Measurements from ENCODE around the gene NFIA.

Gene NFIA

GRCh38 chr1:61357539-61357938, 275.2 kb downstream of the NFIA start:
- DNase-seq (ENCODE audit: low read depth in 2 of 3, low spot score in 2 of 3) = no peak

- no peak for DNase-seq (ENCODE audit: low read depth in 2 of 3, low spot score in 2 of 3)
These were observed 276.6 kb downstream of the NFIA start for GRCh38 chr1:61358770-61359455.

GRCh38 chr1:61361931-61362330, 279.6 kb downstream of the NFIA start:
- DNase-seq (ENCODE audit: low read depth in 2 of 3, low spot score in 2 of 3) = no peak

GRCh38 chr1:61362351-61362750, 280.0 kb downstream of the NFIA start:
- DNase-seq (ENCODE audit: low read depth in 2 of 3, low spot score in 2 of 3) = no peak

- no peak for DNase-seq (ENCODE audit: low read depth in 2 of 3, low spot score in 2 of 3)
These were observed 286.0 kb downstream of the NFIA start for GRCh38 chr1:61368366-61368765.

- no peak for DNase-seq (ENCODE audit: low read depth in 2 of 3, low spot score in 2 of 3)
These were observed 286.5 kb downstream of the NFIA start for GRCh38 chr1:61368876-61369275.

- no peak for DNase-seq (ENCODE audit: low read depth in 2 of 3, low spot score in 2 of 3)
These were observed 288.0 kb downstream of the NFIA start for GRCh38 chr1:61370177-61370912.

- no peak for DNase-seq (ENCODE audit: low read depth in 2 of 3, low spot score in 2 of 3)
These were observed 288.5 kb downstream of the NFIA start for GRCh38 chr1:61370913-61371279.

- no peak for DNase-seq (ENCODE audit: low read depth in 2 of 3, low spot score in 2 of 3)
These were observed 290.6 kb downstream of the NFIA start for GRCh38 chr1:61372944-61373343.

GRCh38 chr1:61374156-61374555, 291.8 kb downstream of the NFIA start:
- no peak for DNase-seq (ENCODE audit: low read depth in 2 of 3, low spot score in 2 of 3)

- DNase-seq (ENCODE audit: low read depth in 2 of 3, low spot score in 2 of 3) = no peak
These were observed 292.9 kb downstream of the NFIA start for GRCh38 chr1:61375082-61375880.

GRCh38 chr1:61376151-61376550, 293.8 kb downstream of the NFIA start:
- no peak for DNase-seq (ENCODE audit: low read depth in 2 of 3, low spot score in 2 of 3)

- DNase-seq (ENCODE audit: low read depth in 2 of 3, low spot score in 2 of 3) = no peak
These were observed 295.0 kb downstream of the NFIA start for GRCh38 chr1:61377242-61377958.

GRCh38 chr1:61378494-61379180, 296.3 kb downstream of the NFIA start:
- DNase-seq (ENCODE audit: low read depth in 2 of 3, low spot score in 2 of 3) = no peak

GRCh38 chr1:61379693-61380092, 297.3 kb downstream of the NFIA start:
- no peak for DNase-seq (ENCODE audit: low read depth in 2 of 3, low spot score in 2 of 3)

- no peak for DNase-seq (ENCODE audit: low read depth in 2 of 3, low spot score in 2 of 3)
These were observed 298.2 kb downstream of the NFIA start for GRCh38 chr1:61380561-61380960.

- DNase-seq (ENCODE audit: low read depth in 2 of 3, low spot score in 2 of 3) = no peak
These were observed 304.0 kb downstream of the NFIA start for GRCh38 chr1:61386323-61386722.

GRCh38 chr1:61386770-61387169, 304.4 kb downstream of the NFIA start:
- no peak for DNase-seq (ENCODE audit: low read depth in 2 of 3, low spot score in 2 of 3)

GRCh38 chr1:61387829-61388228, 305.5 kb downstream of the NFIA start:
- DNase-seq (ENCODE audit: low read depth in 2 of 3, low spot score in 2 of 3) = no peak

GRCh38 chr1:61388566-61388965, 306.2 kb downstream of the NFIA start:
- DNase-seq (ENCODE audit: low read depth in 2 of 3, low spot score in 2 of 3) = no peak

Data from activated CD8-positive, alpha-beta memory T cell treated with anti-CD3 and anti-CD28 coated beads for 48 hours (primary cell).